Measurements from ENCODE around the gene KRTAP12-3.

DNA sequence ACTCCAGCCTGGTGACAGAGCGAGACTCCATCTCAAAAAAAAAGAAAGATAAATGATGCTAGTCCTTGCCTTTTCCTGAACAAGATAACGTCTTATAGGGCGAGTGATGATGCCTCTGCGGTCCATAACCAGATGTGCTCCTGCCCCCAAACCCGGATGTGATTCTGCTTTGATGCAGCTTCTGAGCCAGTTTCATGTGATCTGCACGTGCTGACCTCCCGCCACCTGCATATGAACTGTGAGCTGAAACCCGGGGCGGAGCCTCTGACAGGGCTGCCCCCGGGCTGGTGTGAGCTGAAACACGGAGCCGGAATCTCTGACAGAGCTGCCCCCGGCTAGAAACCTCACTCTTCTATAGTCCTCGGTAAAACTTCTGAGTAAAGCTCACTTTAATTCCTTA lies 4.6 kb upstream of the KRTAP12-3 start:
- TF ChIP-seq CTCF (IDR thresholded peaks at IDR 0.05) (no peak), POLR2A (IDR thresholded peaks at IDR 0.05) (no peak)

All from testis (tissue), 2 donors.